ENCODE measurements around the gene IL31RA. TPM values are rescaled to one million over a fixed set of nuclear protein-coding genes. Genes with fewer than 3 reads are reported as not detected.

IL31RA gene
- total and polyA plus RNA-seq, 10 of the 15 experiments (the other 5 are each of a cell fraction or from before 2014, with no cell fraction given), result 0.03 to 0.31 (median 0.11) TPM; not detected in 2

- Histone ChIP-seq H3K9ac (ENCODE audit: control insufficient read depth, insufficient read depth, low read length) (no peak overlapping the region), H3K4me1 (ENCODE audit: control insufficient read depth, insufficient read depth, low read length) (peaks cover 10% of the 10 kb centered on the region), H3K36me3 (ENCODE audit: control insufficient read depth in 2 of 2, insufficient read depth in 2 of 2, low read length in 1 of 2) (no peaks in the 10 kb centered on the region), H3K9me3 (replicated peaks; ENCODE audit: control insufficient read depth, insufficient read depth, low read length) (no peaks in the 10 kb centered on the region; the same call in 2 of the 3 replicates), H3K27ac (ENCODE audit: control insufficient read depth, insufficient read depth) (no peak overlapping the region), H3K4me2 (ENCODE audit: control insufficient read depth, insufficient read depth) (peak overlapping the region; percentile 51; the same call in 1 of the 2 replicates), H4K20me1 (ENCODE audit: control insufficient read depth, insufficient read depth) (no peaks in the 10 kb centered on the region), H3K79me2 (ENCODE audit: control insufficient read depth, insufficient read depth, low read length) (no peaks in the 10 kb centered on the region), H3K27me3 (replicated peaks in 1 of 2; ENCODE audit: control insufficient read depth in 2 of 2, insufficient read depth in 2 of 2, low read length in 1 of 2) (no peaks in the 10 kb centered on the region), H2AFZ (ENCODE audit: control insufficient read depth, low read depth, low read length) (no peak overlapping the region), H3K4me3 (no peak overlapping the region)
- in situ Hi-C loops (cut with MboI) (no loop called here), intact Hi-C loops (cut with micrococcal nuclease; ENCODE audit: unreplicated experiment) (no loop called here)
- ChIA-PET CTCF (no interaction called here), POLR2A (no interaction called here), SMC1A (ENCODE audit: uncharacterized antibody, unreplicated experiment) (interaction anchor here (3.3 to 4.2 kb wide), 2 partner anchors 8 to 15 kb away, joined by 14 to 41 read pairs; no protein-coding TSS in a partner anchor), RAD21 (ENCODE audit: unreplicated experiment) (no interaction called here)
- FAIRE-seq (no peak), DNase-seq (ENCODE audit: low read depth, low spot score) (no peak), ATAC-seq (peak; percentile 32)
- TF ChIP-seq MLLT1 (IDR thresholded peaks at IDR 0.05), result no peak
- peak; percentile 60 for TF ChIP-seq NR2F1 (conservative IDR thresholded peaks at IDR 0.05)
- peak; percentile 30 to 44; a peak in 1 of 4 replicates for TF ChIP-seq IKZF2 (IDR thresholded peaks at IDR 0.05)
- WGBS (ENCODE audit: insufficient coverage, insufficient replicate concordance, low lambda C conversion rate, missing lambda C conversion rate), result 41% methylated on average over 8 of the region's 8 CpGs
- no TSS peak for BruUV-seq (replicated peaks)
These were observed 46.2 kb downstream of the IL31RA start for GRCh38 chr5:55897206-55897894.

DNA sequence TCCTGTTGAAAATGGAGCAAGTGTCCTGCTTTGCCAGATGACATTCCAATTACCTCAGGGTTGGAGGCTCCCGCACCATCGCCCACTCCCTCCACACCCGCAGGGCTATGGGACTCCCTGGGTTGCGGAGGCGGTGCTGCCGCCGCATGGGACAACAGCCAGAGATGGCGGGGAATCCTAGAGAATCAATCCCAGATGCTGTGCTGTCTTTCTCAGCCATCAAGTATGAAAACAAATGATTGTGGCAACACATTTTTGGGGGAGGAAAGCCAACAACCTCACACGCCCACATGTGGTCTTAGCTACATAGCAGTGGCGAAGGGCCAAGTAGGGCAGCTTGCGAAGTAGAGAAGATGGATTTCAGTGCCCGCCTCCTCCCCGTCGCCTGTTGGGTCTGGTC is 46.7 kb downstream of the IL31RA start:
- H3K4me1 ChIP-seq (ENCODE audit: control insufficient read depth, insufficient read depth, low read length), result peaks cover 11% of the 10 kb centered on the region
- no peaks in the 10 kb centered on the region for H4K20me1 ChIP-seq (ENCODE audit: control insufficient read depth, insufficient read depth)
- no peak overlapping the region for H3K4me3 ChIP-seq
- H3K36me3 ChIP-seq (ENCODE audit: control insufficient read depth in 2 of 2, insufficient read depth in 2 of 2, low read length in 1 of 2), result no peaks in the 10 kb centered on the region
- no peaks in the 10 kb centered on the region for H3K9me3 ChIP-seq (replicated peaks; ENCODE audit: control insufficient read depth, insufficient read depth, low read length)
- no TSS peak for BruUV-seq (replicated peaks)
- no peak overlapping the region for H2AFZ ChIP-seq (ENCODE audit: control insufficient read depth, low read depth, low read length)
- RAD21 ChIA-PET (ENCODE audit: unreplicated experiment), result interaction anchor here (1.1 to 1.3 kb wide), 2 partner anchors 39 to 199 kb away, joined by 3 to 4 read pairs; no protein-coding TSS in a partner anchor
- CTCF ChIA-PET, result no interaction called here
- WGBS (ENCODE audit: insufficient coverage, insufficient replicate concordance, low lambda C conversion rate, missing lambda C conversion rate), result 89% methylated on average over 13 of the region's 14 CpGs
- H3K4me2 ChIP-seq (ENCODE audit: control insufficient read depth, insufficient read depth), result no peak overlapping the region
- SMC1A ChIA-PET (ENCODE audit: uncharacterized antibody, unreplicated experiment), result interaction anchor here (1.5 to 4.2 kb wide), 3 partner anchors 8 to 38 kb away, joined by 4 to 41 read pairs (median 14); no protein-coding TSS in a partner anchor
- FAIRE-seq, result no peak
- intact Hi-C loops (cut with micrococcal nuclease; ENCODE audit: unreplicated experiment), result no loop called here
- no peak for DNase-seq (ENCODE audit: low read depth, low spot score)
- H3K9ac ChIP-seq (ENCODE audit: control insufficient read depth, insufficient read depth, low read length), result no peak overlapping the region
- peak; percentile 22; the same call in 2 of the 3 replicates for ATAC-seq
- POLR2A ChIA-PET, result no interaction called here
- in situ Hi-C loops (cut with MboI), result no loop called here
- no peaks in the 10 kb centered on the region for H3K79me2 ChIP-seq (ENCODE audit: control insufficient read depth, insufficient read depth, low read length)
- no peaks in the 10 kb centered on the region for H3K27me3 ChIP-seq (replicated peaks in 1 of 2; ENCODE audit: control insufficient read depth in 2 of 2, insufficient read depth in 2 of 2, low read length in 1 of 2)
- H3K27ac ChIP-seq (ENCODE audit: control insufficient read depth, insufficient read depth), result no peak overlapping the region
- no peak for TF ChIP-seq NFXL1 (IDR thresholded peaks at IDR 0.05; ENCODE audit: borderline replicate concordance)
- TF ChIP-seq IKZF2 (IDR thresholded peaks at IDR 0.05), result 0 out of 4 replicates have a peak, but pooled peaks of 1 of the 2 experiments have one; percentile 32
- TF ChIP-seq STAT1 (conservative IDR thresholded peaks at IDR 0.05), result no peak
- no peak for TF ChIP-seq NRF1 (conservative IDR thresholded peaks at IDR 0.05; ENCODE audit: low read depth, low read length)
- TF ChIP-seq, protein P1, sequence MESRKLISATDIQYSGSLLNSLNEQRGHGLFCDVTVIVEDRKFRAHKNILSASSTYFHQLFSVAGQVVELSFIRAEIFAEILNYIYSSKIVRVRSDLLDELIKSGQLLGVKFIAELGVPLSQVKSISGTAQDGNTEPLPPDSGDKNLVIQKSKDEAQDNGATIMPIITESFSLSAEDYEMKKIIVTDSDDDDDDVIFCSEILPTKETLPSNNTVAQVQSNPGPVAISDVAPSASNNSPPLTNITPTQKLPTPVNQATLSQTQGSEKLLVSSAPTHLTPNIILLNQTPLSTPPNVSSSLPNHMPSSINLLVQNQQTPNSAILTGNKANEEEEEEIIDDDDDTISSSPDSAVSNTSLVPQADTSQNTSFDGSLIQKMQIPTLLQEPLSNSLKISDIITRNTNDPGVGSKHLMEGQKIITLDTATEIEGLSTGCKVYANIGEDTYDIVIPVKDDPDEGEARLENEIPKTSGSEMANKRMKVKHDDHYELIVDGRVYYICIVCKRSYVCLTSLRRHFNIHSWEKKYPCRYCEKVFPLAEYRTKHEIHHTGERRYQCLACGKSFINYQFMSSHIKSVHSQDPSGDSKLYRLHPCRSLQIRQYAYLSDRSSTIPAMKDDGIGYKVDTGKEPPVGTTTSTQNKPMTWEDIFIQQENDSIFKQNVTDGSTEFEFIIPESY (IDR thresholded peaks at IDR 0.05), result 0 out of 2 replicates have a peak, but pooled peaks have one; percentile 29
- TF ChIP-seq MEF2B (IDR thresholded peaks at IDR 0.05; ENCODE audit: partially characterized antibody, poor library complexity, severe bottlenecking), result no peak
- TF ChIP-seq BRCA1 (IDR thresholded peaks at IDR 0.05; ENCODE audit: low read depth, low read length), result no peak

Measured in GM12878 (cell line).